HEK293T (cell line): ENCODE measurements around the gene LAMC1.

ENCODE experiments used
- LEF1 ChIP-seq: fragments of 450-650 bp; IDR thresholded peaks from 2 replicates; pipeline ENCODE4 v1.6.1; 2017; ENCODE audit warnings: mild to moderate bottlenecking, borderline replicate concordance
- NFRKB ChIP-seq: fragments of 450-650 bp; IDR thresholded peaks from 2 replicates; pipeline ENCODE4 v1.6.1; 2016; ENCODE audit warnings: mild to moderate bottlenecking, moderate library complexity

GRCh38 chr1:183138301-183138700, 115.1 kb downstream of the LAMC1 start:
- TF ChIP-seq NFRKB (no peak), LEF1 (no peak)
